Lower lobe of right lung (tissue), 2 donors: Measurements from ENCODE around the gene BAIAP2L2. TPM values are rescaled to one million over a fixed set of nuclear protein-coding genes. Genes with fewer than 3 reads are reported as not detected.
A peak's percentile ranks its signal among the peaks of the same experiment; 100 is the strongest.

Experiments used
- ATAC-seq, 2 donors: fragments of 200-7000 bp; cut with Tn5 transposase; one replicate each; pipeline ENCODE4 v1.9.1; 2020 to 2022; ENCODE audit warnings: mild to moderate bottlenecking in 2 of 2, moderate library complexity in 2 of 2
- DNase-seq: peaks from one replicate; pipeline ENCODE4 v3.0.0-alpha.2; 2020
- H3K27ac ChIP-seq: fragments of 200-600 bp; one replicate; pipeline ENCODE4 v1.8.0; 2022
- H3K27me3 ChIP-seq: fragments of 200-600 bp; one replicate; pipeline ENCODE4 v1.8.0; 2022; ENCODE audit warnings: low read depth
- H3K36me3 ChIP-seq: fragments of 200-600 bp; one replicate; pipeline ENCODE4 v1.8.0; 2022; ENCODE audit warnings: mild to moderate bottlenecking
- H3K4me1 ChIP-seq: fragments of 200-600 bp; one replicate; pipeline ENCODE4 v1.8.0; 2022
- H3K4me3 ChIP-seq: fragments of 200-600 bp; one replicate; pipeline ENCODE4 v1.8.0; 2022; ENCODE audit warnings: mild to moderate bottlenecking
- H3K9me3 ChIP-seq: fragments of 200-600 bp; one replicate; pipeline ENCODE4 v1.8.0; 2022
- intact Hi-C: fragments of 100-400 bp; cut with DNase I; formaldehyde crosslinking; loops from one replicate; pipeline ENCODE4 v1.11.0; 2022
- total RNA-seq: library from RNA; stranded (reverse); fragmentation: NEBNext Ultra II Directional; extraction: Animal tissue kit (Norgen Biotek cat#: 25700); gene quantifications from one replicate; pipeline ENCODE4 v1.2.1, GENCODE V29; 2021
- TF ChIP-seq, protein P1 (sequence below): fragments of 200-600 bp; IDR thresholded peaks from one replicate; pipeline ENCODE4 v1.8.0; 2022; ENCODE audit warnings: antibody characterized with exemption, mild to moderate bottlenecking
- donor health status: DM: no; HTN: yes; CAD: no; lungs with severe emphysema.

The BAIAP2L2 gene
- total RNA-seq, 1 donor from 2014 or later: 0.44 TPM

DNA sequence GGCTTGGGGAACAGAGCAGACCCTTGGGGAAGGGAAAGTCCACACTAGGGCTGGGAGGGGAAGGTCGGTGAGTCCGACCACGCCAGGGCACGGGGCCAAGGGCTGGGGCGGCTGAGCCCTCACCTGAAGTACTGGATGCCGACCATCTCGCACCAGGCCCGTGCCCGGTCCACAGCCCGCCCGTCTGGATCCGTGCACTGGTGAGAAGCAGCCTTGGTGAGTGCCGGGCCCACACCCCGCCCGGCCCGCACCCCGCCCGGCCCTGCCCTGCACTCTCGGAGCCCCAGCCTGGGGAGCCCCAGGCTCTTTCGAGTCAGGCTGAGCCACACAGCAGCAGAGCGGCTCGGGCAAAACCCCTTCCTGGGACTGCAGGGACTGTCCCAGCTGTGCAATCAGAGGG, 1.9 kb upstream of the BAIAP2L2 start:
- intact Hi-C loops: no loop called here
- no peak for DNase-seq

DNA sequence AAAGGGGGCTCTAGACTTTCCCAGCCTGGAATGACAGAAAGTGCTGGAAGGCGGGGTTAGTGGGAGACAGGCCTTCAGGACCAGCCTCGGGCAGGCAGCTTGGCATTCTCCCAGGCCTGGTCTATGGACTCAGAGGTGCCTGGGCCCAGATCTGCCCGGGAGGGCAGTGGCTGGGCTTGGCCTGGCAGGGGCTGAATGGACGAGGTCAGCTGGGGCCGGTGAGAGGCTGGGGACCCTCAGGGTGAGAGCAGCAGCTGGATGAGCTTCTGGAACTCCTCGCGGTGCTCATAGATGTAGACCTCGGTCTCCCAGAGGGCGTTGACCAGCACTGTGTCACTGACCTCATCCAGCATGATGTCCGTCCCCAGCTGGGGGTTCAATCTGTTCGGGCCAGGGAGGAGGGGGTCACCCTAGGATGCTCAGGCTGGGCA, 1.5 kb upstream of the BAIAP2L2 start:
- peaks cover 9% of the 10 kb centered on the region for H3K4me1 ChIP-seq
- no peak overlapping the region for H3K27ac ChIP-seq
- no peaks in the 10 kb centered on the region for H3K27me3 ChIP-seq
- ATAC-seq (no peak), DNase-seq (no peak)
- no peaks in the 10 kb centered on the region for H3K9me3 ChIP-seq
- peaks cover 3% of the 10 kb centered on the region for H3K36me3 ChIP-seq
- TF ChIP-seq, protein P1, sequence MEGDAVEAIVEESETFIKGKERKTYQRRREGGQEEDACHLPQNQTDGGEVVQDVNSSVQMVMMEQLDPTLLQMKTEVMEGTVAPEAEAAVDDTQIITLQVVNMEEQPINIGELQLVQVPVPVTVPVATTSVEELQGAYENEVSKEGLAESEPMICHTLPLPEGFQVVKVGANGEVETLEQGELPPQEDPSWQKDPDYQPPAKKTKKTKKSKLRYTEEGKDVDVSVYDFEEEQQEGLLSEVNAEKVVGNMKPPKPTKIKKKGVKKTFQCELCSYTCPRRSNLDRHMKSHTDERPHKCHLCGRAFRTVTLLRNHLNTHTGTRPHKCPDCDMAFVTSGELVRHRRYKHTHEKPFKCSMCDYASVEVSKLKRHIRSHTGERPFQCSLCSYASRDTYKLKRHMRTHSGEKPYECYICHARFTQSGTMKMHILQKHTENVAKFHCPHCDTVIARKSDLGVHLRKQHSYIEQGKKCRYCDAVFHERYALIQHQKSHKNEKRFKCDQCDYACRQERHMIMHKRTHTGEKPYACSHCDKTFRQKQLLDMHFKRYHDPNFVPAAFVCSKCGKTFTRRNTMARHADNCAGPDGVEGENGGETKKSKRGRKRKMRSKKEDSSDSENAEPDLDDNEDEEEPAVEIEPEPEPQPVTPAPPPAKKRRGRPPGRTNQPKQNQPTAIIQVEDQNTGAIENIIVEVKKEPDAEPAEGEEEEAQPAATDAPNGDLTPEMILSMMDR: no peak
- intact Hi-C loops: no loop called here
- no peak overlapping the region for H3K4me3 ChIP-seq

More for the DNA sequence above, 1.9 kb upstream of the BAIAP2L2 start:
- Histone ChIP-seq H3K27ac (no peak overlapping the region), H3K9me3 (no peaks in the 10 kb centered on the region), H3K4me1 (peaks cover 9% of the 10 kb centered on the region), H3K4me3 (no peak overlapping the region), H3K27me3 (no peaks in the 10 kb centered on the region), H3K36me3 (peaks cover 3% of the 10 kb centered on the region)
- ATAC-seq: no peak
- TF ChIP-seq, protein P1: no peak

DNA sequence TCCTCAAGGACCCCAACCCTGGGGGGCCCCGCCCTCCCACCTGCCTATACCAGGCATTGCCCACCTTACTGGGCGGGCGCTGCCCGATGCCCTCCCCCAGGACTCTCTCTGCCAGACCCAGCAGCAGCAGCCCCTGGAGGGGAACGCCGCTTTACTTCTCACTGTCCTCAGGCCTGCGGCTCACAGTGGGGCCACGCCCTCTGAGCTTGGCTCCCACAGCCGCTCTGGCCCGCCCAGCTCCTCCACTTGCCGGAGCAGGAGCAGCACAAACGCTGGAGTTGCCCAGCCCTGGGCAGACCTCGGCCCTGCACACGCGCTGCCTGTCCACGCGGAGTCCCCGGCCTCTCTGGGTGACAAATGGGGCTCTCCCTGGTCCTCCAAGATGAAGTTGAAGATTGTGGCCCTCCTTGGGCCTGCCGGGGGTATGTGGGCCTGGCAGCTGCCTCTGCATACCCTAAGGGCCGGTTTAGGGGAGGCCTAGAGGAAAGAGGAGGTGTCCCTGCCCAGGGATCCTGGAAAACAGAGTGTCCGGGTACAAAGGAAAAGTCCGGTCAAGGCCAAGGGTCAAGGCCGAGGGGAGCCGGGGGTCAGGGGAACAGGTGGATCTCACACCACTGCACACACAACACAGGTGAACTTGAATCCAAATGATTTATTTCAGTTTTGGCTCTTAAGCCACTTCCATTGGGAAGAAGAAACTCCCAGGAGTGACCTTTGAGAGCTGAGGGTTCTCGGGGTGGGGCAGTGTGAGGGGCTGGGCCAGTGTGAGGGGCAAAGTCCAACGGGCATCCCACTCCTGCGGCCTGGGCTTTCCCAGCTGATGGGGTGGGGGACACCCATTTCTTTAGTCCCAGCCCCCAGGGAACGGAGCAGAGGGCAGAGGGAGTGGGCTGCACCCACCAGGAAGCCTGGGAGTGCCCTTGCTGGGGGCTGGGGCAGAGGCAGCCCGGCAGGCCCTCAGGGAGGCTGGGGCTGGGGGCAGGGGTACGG, 674 bp upstream of the BAIAP2L2 start:
- H3K27ac ChIP-seq: no peak overlapping the region

DNA sequence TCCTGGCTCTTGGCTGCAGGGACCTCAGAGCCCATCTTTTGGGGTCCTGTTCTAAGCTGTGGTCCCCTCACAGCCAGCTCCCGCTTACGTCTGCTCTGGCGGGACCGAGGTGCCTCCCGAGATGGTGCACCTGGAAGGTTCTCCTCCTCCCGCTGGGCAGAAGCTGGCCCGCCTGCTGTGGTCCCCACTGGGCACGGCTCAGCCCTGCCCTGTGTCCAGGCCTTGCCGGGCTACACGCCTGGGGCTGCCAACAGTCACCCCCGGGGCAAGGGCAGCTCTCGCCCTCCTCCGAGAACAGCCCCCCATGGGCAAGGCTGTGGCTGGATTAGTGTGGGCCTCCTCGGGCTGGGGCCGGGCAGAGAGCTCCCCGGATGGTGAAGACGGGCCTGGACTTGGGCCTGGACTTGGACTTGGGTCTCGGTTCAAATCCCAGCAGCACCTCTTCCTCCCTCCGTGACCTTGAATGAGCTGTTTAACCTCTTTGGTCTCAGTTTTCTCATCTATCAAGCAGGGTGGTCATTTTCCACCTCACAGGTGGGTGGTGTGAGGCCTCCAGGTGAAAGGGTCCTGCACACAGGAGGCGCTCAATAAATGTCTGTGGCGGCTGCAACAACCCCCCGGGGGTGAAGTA, 998 bp downstream of the BAIAP2L2 start:
- H3K4me3 ChIP-seq: no peak overlapping the region
- intact Hi-C loops: no loop called here
- H3K36me3 ChIP-seq: no peaks in the 10 kb centered on the region
- DNase-seq (peak; percentile 44), ATAC-seq (no peak)
- H3K27me3 ChIP-seq: no peaks in the 10 kb centered on the region
- TF ChIP-seq, protein P1: no peak
- no peak overlapping the region for H3K27ac ChIP-seq
- peaks cover 3% of the 10 kb centered on the region for H3K4me1 ChIP-seq
- no peaks in the 10 kb centered on the region for H3K9me3 ChIP-seq

More for the DNA sequence above, 674 bp upstream of the BAIAP2L2 start:
- ATAC-seq: peak in 1 of 2 donors; percentile 18
- intact Hi-C loops: no loop called here
- TF ChIP-seq, protein P1: no peak
- Histone ChIP-seq H3K4me3 (no peak overlapping the region), H3K36me3 (peaks cover 3% of the 10 kb centered on the region), H3K4me1 (peaks cover 9% of the 10 kb centered on the region), H3K27me3 (no peaks in the 10 kb centered on the region), H3K9me3 (no peaks in the 10 kb centered on the region)
- DNase-seq: peak; percentile 48

DNA sequence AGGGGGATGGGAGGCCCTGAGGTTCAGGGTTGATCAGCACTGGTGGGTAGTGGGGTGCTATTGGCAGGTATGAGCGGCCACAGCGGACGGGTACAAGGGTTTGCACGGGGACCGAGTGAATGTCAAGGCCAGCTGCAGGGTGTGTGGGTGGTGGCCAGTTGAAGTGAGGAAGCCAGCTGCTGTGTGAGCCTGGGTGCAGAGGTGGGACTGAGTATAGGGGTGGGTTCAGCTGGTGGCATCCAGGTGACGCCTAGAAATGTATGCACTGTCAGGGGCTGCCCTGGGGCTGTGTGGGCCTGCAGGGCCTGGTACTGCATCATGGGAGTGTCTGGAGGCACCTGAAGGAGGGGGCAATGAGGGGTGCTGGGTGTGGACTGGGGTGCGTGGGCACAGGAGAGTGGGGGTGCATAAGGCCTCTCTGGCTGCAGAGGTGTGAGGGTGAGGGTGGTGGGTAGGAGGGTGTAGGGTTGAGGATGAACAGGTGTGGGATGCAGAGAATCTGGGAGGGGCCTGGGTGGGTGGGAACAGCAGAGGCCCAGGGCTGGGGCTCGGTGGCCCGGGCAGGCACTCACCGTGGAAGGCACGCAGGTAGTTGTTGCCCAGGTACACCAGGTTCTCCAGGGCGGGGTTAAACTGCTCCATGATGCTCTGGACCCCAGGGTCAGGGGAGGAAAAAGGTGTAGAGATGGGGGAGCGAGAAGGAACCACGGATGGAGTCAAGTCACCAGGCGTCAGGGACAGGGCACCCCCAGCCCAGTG, 1.7 kb downstream of the BAIAP2L2 start:
- intact Hi-C loops: no loop called here
- no peaks in the 10 kb centered on the region for H3K4me1 ChIP-seq
- no peak overlapping the region for H3K4me3 ChIP-seq
- DNase-seq: peak; percentile 43
- TF ChIP-seq, protein P1: no peak
- H3K36me3 ChIP-seq: no peaks in the 10 kb centered on the region
- H3K9me3 ChIP-seq: no peaks in the 10 kb centered on the region
- no peak overlapping the region for H3K27ac ChIP-seq
- H3K27me3 ChIP-seq: no peaks in the 10 kb centered on the region
- peak in 1 of 2 donors; percentile 3 for ATAC-seq
